Pancreas (tissue), 10 donors: ENCODE results near the gene BOLA2B. TPM values are rescaled to one million over a fixed set of nuclear protein-coding genes. Genes with fewer than 3 reads are reported as not detected.

Experiments
- ATAC-seq, 4 donors: fragments of 200-7000 bp; cut with Tn5 transposase; one replicate each; pipeline versions ENCODE4 v1.8.0 to v1.9.1; 2020; ENCODE audit warnings: mild to moderate bottlenecking in 4 of 4, moderate library complexity in 4 of 4
- DNase-seq, 6 donors: peaks; one replicate each; pipeline ENCODE4 v3.0.0-alpha.2; 2020
- FAIRE-seq: peaks from 2 replicates; lab custom pipeline; 2012; peaks lifted over from hg19 to GRCh38; lab: Jason Lieb, UNC
- H3K27ac ChIP-seq, 4 donors: fragments of 200-600 bp; sonication (generic); 1 replicate in 3 of 4; 2 replicates in 1 of 4; pipeline versions ENCODE4 v1.5.0 to v1.8.0; 2020
- H3K27me3 ChIP-seq, 4 donors: fragments of 200-600 bp; one replicate each; pipeline ENCODE4 v1.8.0; 2021
- H3K36me3 ChIP-seq, 3 donors: fragments of 200-600 bp; sonication (generic) in 1 of 3; one replicate each; pipeline versions ENCODE4 v1.5.0 to v1.8.0; 2020 to 2021
- H3K4me1 ChIP-seq, 3 donors: fragments of 200-600 bp; one replicate each; pipeline ENCODE4 v1.8.0; 2021
- H3K4me3 ChIP-seq, 4 donors: fragments of 200-600 bp; sonication (generic) in 2 of 4; one replicate each; pipeline versions ENCODE4 v1.5.0 to v1.8.0; 2020 to 2021
- H3K9me3 ChIP-seq, 4 donors: fragments of 200-600 bp; one replicate each; pipeline ENCODE4 v1.8.0; 2021
- WGBS, 2 donors: extraction: QIAGEN DNeasy Blood & Tissue Kit; methylation state at CpG; one replicate each; pipeline ENCODE4 v1.1.7; 2013; 5-methylcytosine and 5-hydroxymethylcytosine counted together
- intact Hi-C, 3 donors: fragments of 100-400 bp; cut with DNase I; formaldehyde crosslinking; loops; one replicate each; pipeline versions ENCODE4 v1.11.1 to v1.14.2; 2022
- polyA plus RNA-seq, 2 donors: library from polyadenylated mRNA; stranded (reverse); fragments of 200-250 nt; gene quantifications; one replicate each; pipeline ENCODE4 v1.2.3, GENCODE V29; 2013
- total RNA-seq, 6 donors: library from RNA; stranded (reverse); fragmentation: NEBNext Ultra II Directional in 4 of 6; extraction: Animal tissue kit (Norgen Biotek cat#: 25700) in 4 of 6; gene quantifications; one replicate each; pipeline versions ENCODE4 v1.2.1 to v1.2.4, GENCODE V29; 2021 to 2023
- TF ChIP-seq, protein P1 (sequence below), 4 donors: fragments of 200-600 bp; sonication (generic) in 3 of 4; IDR thresholded peaks; one replicate each; pipeline versions ENCODE4 v1.5.0 to v1.8.0; 2021; ENCODE audit warnings: antibody characterized with exemption in 4 of 4
- donor health status: healthy with polysubstance abuse.
- donor health status: DM: no; HTN: no; CAD: no; lungs with moderate emphysema.
- donor health status: DM: no; HTN: no; CAD: no.
- donor health status: control.
- donor health status: control.
- donor health status: Bipolar disorder and iron deficiency.
- donor health status: DM: yes; HTN: yes; CAD: no.
- donor health status: DM: no; HTN: no; CAD: no.
- donor health status: DM: no; HTN: no; CAD: no.
- donor health status: DM: yes; HTN: yes; CAD: no.

Gene BOLA2B
- total and polyA plus RNA-seq, 8 donors = 17.3 to 138 (median 32.1) TPM

DNA sequence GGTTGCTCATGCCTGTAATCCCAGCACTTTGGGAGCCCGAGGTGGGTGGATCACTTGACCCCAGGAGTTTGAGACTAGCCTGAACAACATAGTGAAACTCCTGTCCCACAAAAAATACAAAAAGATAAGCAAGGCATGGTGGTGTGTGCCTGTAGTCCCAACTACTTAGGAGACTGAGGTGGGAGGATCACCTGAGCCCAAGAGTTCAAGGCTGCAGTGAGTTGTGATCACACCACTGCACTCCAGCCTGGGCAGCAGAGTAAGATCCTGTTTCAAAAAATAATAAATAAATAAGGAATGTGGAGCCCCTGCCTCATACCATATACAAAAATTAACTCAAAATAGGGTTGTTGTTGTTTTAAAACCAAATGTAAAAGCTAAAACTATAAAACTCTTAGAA lies 36.3 kb downstream of the BOLA2B start:
- no peak for FAIRE-seq
- DNase-seq = no peak
- no peak overlapping the region for H3K27ac ChIP-seq
- no peaks in the 10 kb centered on the region for H3K27me3 ChIP-seq
- no peak overlapping the region for H3K4me3 ChIP-seq
- TF ChIP-seq, protein P1, sequence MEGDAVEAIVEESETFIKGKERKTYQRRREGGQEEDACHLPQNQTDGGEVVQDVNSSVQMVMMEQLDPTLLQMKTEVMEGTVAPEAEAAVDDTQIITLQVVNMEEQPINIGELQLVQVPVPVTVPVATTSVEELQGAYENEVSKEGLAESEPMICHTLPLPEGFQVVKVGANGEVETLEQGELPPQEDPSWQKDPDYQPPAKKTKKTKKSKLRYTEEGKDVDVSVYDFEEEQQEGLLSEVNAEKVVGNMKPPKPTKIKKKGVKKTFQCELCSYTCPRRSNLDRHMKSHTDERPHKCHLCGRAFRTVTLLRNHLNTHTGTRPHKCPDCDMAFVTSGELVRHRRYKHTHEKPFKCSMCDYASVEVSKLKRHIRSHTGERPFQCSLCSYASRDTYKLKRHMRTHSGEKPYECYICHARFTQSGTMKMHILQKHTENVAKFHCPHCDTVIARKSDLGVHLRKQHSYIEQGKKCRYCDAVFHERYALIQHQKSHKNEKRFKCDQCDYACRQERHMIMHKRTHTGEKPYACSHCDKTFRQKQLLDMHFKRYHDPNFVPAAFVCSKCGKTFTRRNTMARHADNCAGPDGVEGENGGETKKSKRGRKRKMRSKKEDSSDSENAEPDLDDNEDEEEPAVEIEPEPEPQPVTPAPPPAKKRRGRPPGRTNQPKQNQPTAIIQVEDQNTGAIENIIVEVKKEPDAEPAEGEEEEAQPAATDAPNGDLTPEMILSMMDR (IDR thresholded peaks at IDR 0.05) = no peak
- H3K36me3 ChIP-seq = no peaks in the 10 kb centered on the region
- no peak for ATAC-seq
- WGBS, 2 donors = 40 to 67% methylated on average over 1 of the region's 1 CpG
- intact Hi-C loops = no loop called here
- H3K9me3 ChIP-seq = no peaks in the 10 kb centered on the region
- H3K4me1 ChIP-seq = no peaks in the 10 kb centered on the region

DNA sequence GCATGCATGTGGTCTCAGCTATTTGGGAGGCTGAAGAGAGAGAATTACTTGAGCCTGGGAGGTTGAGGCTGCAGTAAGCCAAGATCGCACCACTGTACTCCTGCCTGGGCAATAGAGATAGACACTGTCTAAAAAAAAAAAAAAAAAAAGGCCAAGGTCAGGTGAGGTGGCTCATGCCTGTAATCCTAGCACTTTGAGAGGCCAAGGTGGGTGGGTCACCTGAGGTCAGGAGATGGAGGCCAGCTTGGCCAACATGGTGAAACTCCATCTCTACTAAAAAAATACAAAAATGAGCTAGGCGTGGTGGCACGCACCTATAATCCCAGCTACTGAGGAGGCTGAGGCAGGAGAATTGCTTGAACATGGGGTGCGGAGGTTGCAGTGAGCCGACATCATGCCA lies 38.3 kb downstream of the BOLA2B start:
- Histone ChIP-seq H3K27ac (no peak overlapping the region), H3K36me3 (no peaks in the 10 kb centered on the region), H3K4me3 (no peak overlapping the region), H3K27me3 (no peaks in the 10 kb centered on the region), H3K4me1 (no peaks in the 10 kb centered on the region), H3K9me3 (no peaks in the 10 kb centered on the region)
- TF ChIP-seq, protein P1 (IDR thresholded peaks at IDR 0.05) = no peak
- no peak for ATAC-seq
- intact Hi-C loops = no loop called here
- whole genome bisulfite sequencing, 2 donors = 91 to 95% methylated on average over 5 of the region's 5 CpGs
- DNase-seq = no peak
- no peak for FAIRE-seq

DNA sequence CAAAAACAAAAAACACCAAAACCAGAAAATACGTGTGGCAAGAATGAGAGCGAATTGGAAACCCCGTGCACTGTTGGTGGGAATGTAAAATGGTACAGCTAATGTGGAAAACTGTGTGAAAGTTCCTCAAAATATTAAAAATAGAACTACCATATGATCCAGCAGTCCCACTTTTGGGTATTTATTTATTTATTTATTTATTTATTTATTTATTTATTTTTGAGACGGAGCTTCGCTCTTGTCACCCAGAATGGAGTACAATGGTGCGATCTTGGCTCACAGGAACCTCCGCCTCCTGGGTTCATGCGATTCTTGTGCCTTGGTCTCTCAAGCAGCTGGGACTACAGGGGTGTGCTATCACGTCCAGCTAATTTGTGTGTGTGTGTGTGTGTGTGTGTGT lies 40.9 kb downstream of the BOLA2B start:
- TF ChIP-seq, protein P1 (IDR thresholded peaks at IDR 0.05) = no peak
- 94% methylated on average over 9 of the region's 9 CpGs for WGBS, 2 donors
- Histone ChIP-seq H3K27me3 (no peaks in the 10 kb centered on the region), H3K36me3 (no peaks in the 10 kb centered on the region), H3K27ac (no peak overlapping the region), H3K9me3 (no peaks in the 10 kb centered on the region), H3K4me3 (no peak overlapping the region), H3K4me1 (no peaks in the 10 kb centered on the region)
- intact Hi-C loops = no loop called here
- FAIRE-seq (no peak), ATAC-seq (no peak), DNase-seq (no peak)

GRCh38 chr16:30151091-30151490 lies 42.4 kb downstream of the BOLA2B start:
- TF ChIP-seq, protein P1 (IDR thresholded peaks at IDR 0.05) = no peak
- Histone ChIP-seq H3K36me3 (no peaks in the 10 kb centered on the region), H3K4me3 (no peak overlapping the region), H3K4me1 (no peaks in the 10 kb centered on the region), H3K9me3 (no peaks in the 10 kb centered on the region), H3K27me3 (no peaks in the 10 kb centered on the region), H3K27ac (no peak overlapping the region)
- intact Hi-C loops = no loop called here
- ATAC-seq (no peak), DNase-seq (no peak), FAIRE-seq (no peak)
- WGBS, 2 donors = 75 to 80% methylated on average over 7 of the region's 7 CpGs

DNA sequence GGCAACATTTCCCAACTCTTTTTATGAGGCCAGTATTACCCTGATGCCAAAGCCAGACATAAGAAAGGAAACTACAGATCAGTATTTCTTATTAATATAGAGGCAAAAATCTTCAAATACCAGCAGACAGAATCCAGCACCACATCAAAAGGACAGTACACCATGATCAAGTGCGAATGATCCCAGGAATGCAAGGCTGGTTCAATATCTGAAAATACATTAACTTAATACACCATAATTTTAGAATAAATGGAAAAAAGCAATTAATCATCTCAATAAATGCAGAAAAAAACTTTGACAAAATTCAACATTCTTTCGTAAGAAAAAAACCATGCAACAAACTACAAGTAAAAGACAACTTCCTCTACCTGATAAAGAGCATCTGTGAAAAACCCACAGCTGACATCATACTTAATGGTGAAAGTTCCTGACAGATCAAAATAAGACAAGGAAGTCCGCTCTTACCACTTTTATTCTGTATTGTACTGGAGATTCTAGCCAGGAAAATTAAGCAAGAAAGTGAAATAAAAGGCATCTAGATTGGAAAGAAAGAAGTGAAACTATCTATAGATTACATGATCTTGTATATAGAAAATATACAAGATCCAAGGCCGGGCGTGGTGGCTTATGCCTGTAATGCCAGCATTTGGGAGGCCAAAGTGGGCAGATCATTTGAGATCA lies 44.1 kb downstream of the BOLA2B start:
- H3K36me3 ChIP-seq = no peaks in the 10 kb centered on the region
- ATAC-seq = no peak
- H3K4me3 ChIP-seq = no peak overlapping the region
- no peak for DNase-seq
- TF ChIP-seq, protein P1 (IDR thresholded peaks at IDR 0.05) = no peak
- intact Hi-C loops = no loop called here
- WGBS, 2 donors = 79 to 85% methylated on average over 5 of the region's 5 CpGs
- no peak overlapping the region for H3K27ac ChIP-seq
- no peaks in the 10 kb centered on the region for H3K27me3 ChIP-seq
- no peaks in the 10 kb centered on the region for H3K9me3 ChIP-seq
- H3K4me1 ChIP-seq = no peaks in the 10 kb centered on the region
- FAIRE-seq = no peak
